ENCODE data around the gene C16orf74.

Gene C16orf74

DNA sequence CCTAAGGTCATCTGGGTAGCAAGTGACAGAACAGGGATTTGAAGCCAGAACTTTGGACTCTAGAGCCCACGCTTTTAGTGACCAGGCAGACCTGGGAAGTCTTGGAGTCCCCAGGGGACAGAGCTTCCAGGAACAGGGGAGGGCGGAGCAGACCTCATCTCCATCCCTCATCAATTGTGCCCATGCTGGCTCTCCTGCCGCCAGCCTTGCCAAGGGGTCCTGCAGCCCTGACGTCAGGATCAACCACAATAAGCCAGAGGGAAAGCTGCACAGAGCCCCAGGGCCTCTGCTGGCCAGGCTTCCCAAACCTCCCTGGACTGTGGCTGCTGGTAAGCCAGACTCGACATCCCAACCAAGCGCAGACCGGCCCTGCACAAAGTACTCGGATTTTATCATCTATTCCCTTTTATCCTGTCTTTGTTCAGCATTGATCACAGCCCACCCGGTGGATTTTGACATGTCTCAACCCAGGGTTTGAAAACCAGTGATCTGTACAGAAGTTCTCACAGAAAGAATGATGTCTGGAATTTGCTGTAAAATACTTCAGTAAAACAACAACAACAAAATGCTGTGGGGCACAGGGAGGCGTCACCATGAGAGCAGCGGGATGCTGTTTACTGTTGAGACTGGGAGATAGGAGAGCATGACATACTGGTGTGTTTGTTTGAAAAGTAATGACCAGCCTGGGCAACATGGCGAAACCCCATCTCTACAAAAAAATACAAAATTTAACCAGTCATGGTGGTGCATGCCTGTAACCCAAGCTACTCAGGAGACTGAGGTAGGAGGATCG is 11.8 kb downstream of the C16orf74 start:
- no peaks in the 10 kb centered on the region for H3K9me3 ChIP-seq (ENCODE audit: control insufficient read depth, low read length)
- H3K4me1 ChIP-seq (ENCODE audit: control insufficient read depth, insufficient read depth, low read length): peaks cover 1% of the 10 kb centered on the region
- no peak for DNase-seq (ENCODE audit: low read depth)
- no peak overlapping the region for H3K4me3 ChIP-seq (ENCODE audit: low read length)
- no peak overlapping the region for H3K9ac ChIP-seq (ENCODE audit: low read length)
- no peaks in the 10 kb centered on the region for H3K27me3 ChIP-seq (replicated peaks; ENCODE audit: control insufficient read depth, insufficient read depth, low read length)
- no peaks in the 10 kb centered on the region for H3K36me3 ChIP-seq (ENCODE audit: control insufficient read depth, insufficient read depth, low read length, severe bottlenecking)

DNA sequence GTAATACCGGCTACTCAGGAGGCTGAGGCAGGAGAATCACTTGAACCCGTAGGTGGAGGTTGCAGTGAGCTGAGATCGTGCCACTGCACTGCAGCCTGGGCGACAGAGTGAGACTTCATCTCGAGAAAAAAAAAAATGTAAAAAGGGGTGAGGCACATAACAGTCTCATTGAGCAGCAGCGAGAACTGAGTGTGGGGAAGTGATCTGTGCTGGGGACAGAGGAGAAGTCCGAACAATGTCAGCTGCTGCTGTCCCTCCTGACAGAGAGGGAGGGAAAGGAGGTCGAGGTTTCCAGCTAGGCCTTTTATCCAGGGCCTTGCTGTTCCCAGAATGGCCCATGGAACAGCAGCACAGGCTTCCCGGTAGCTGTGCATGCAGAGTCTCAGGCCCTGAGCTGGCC is 14.0 kb downstream of the C16orf74 start:
- DNase-seq (ENCODE audit: low read depth): no peak
- Histone ChIP-seq H3K27me3 (replicated peaks; ENCODE audit: control insufficient read depth, insufficient read depth, low read length) (no peaks in the 10 kb centered on the region), H3K36me3 (ENCODE audit: control insufficient read depth, insufficient read depth, low read length, severe bottlenecking) (no peaks in the 10 kb centered on the region), H3K9ac (ENCODE audit: low read length) (no peak overlapping the region), H3K9me3 (ENCODE audit: control insufficient read depth, low read length) (no peaks in the 10 kb centered on the region), H3K4me3 (ENCODE audit: low read length) (no peak overlapping the region), H3K4me1 (ENCODE audit: control insufficient read depth, insufficient read depth, low read length) (peaks cover 16% of the 10 kb centered on the region)

DNA sequence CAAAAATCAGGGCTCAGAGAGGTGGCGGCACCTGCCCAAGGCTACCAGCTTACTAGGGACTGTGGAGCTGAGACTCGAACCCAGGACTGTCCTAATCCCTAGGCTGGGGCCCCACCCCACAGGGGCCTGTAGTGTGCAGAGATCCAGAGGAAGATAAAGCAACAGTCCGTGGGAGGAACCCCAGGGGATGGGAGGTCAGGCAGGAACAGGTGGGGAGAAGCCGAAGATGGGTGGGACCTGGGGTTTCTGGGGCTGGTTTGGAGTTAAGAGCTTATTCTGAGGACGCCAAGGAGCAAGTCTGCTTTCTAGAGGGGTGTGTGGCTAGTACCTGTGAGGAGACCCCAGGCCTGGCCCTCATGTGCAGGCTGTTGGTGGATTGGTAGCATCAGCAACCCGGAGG is 14.9 kb downstream of the C16orf74 start:
- Histone ChIP-seq H3K27me3 (replicated peaks; ENCODE audit: control insufficient read depth, insufficient read depth, low read length) (no peaks in the 10 kb centered on the region), H3K4me3 (ENCODE audit: low read length) (no peak overlapping the region), H3K36me3 (ENCODE audit: control insufficient read depth, insufficient read depth, low read length, severe bottlenecking) (no peaks in the 10 kb centered on the region), H3K4me1 (ENCODE audit: control insufficient read depth, insufficient read depth, low read length) (peaks cover 16% of the 10 kb centered on the region), H3K9ac (ENCODE audit: low read length) (no peak overlapping the region), H3K9me3 (ENCODE audit: control insufficient read depth, low read length) (no peaks in the 10 kb centered on the region)
- no peak for DNase-seq (ENCODE audit: low read depth)

DNA sequence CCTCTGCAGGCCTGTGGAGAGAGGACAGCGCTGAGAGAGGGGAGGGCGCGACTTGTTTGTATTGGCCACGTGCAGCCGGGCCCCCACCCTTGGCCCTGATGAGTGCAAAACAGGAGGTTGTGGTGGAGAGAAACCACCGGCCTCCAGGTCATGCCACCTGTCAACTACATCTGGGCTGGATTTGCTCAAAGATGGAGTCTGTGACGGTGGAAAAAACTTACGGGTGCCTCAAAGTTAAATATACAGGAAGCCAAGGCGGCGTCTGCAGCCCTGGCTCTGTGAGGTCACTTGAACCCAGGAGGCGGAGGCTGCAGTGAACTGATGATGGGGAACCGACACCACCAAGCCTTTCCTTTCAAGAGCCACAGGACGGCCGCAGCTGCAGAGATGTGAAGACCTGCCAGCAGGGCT is 15.7 kb downstream of the C16orf74 start:
- H3K4me3 ChIP-seq (ENCODE audit: low read length): no peak overlapping the region
- H3K4me1 ChIP-seq (ENCODE audit: control insufficient read depth, insufficient read depth, low read length): peaks cover 16% of the 10 kb centered on the region
- no peak overlapping the region for H3K9ac ChIP-seq (ENCODE audit: low read length)
- DNase-seq (ENCODE audit: low read depth): no peak
- H3K27me3 ChIP-seq (replicated peaks; ENCODE audit: control insufficient read depth, insufficient read depth, low read length): no peaks in the 10 kb centered on the region
- H3K36me3 ChIP-seq (ENCODE audit: control insufficient read depth, insufficient read depth, low read length, severe bottlenecking): no peaks in the 10 kb centered on the region
- no peaks in the 10 kb centered on the region for H3K9me3 ChIP-seq (ENCODE audit: control insufficient read depth, low read length)

DNA sequence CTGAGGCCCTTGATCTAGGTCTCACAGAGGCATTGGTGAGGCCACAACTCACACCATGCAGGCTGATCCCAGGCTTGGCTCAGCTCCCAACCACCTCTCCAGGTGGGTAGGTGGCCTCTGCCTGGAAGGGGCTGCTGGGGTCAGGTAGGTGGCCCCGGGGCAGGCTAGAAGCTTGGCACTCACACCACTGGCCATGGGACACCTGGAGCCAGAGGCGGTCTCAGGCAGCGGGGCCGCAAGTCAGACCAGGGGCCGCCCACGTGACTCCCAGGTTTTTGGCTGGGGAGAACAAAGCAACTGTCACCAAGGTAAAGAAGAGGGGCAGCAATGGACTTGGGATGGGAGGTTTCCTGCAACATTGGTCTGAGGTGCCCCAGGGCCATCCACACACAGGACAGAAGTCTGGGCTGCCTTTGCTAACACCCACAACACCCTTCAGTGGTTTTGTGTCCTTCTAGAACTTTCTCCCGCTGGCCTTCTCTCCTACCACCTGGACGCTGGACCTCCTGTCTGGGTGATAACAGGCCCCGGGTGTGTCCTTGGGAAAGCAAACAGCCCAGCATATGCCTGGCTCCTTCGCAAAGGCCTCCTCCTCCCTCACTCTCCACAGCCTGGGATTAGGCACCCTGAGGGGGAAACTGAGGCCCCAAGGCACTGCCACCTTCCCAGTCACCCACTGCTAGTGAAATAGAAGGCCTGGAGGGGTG is 16.4 kb downstream of the C16orf74 start:
- Histone ChIP-seq H3K27me3 (replicated peaks; ENCODE audit: control insufficient read depth, insufficient read depth, low read length) (no peaks in the 10 kb centered on the region), H3K9ac (ENCODE audit: low read length) (no peak overlapping the region), H3K36me3 (ENCODE audit: control insufficient read depth, insufficient read depth, low read length, severe bottlenecking) (no peaks in the 10 kb centered on the region), H3K9me3 (ENCODE audit: control insufficient read depth, low read length) (no peaks in the 10 kb centered on the region), H3K4me1 (ENCODE audit: control insufficient read depth, insufficient read depth, low read length) (peaks cover 16% of the 10 kb centered on the region), H3K4me3 (ENCODE audit: low read length) (no peak overlapping the region)
- no peak for DNase-seq (ENCODE audit: low read depth)

DNA sequence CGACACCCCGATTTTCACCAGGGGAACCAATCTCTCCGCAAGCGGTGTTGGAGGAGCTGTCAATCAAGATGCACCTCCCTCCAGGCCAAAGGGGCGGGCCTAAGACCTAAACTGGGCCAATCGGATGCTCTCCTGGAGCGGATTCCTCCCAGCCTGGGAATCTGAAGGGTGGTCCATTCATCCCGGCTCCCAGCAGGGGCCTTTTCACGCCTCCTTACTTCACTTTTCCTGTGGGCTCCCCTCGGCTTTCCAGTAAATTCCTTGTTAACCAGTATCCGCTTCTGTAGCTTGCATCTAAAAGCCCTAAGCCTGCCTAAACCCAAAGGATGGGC is 17.1 kb downstream of the C16orf74 start:
- H3K9ac ChIP-seq (ENCODE audit: low read length): peak overlapping the region; percentile 61
- peaks cover 16% of the 10 kb centered on the region for H3K4me1 ChIP-seq (ENCODE audit: control insufficient read depth, insufficient read depth, low read length)
- no peaks in the 10 kb centered on the region for H3K9me3 ChIP-seq (ENCODE audit: control insufficient read depth, low read length)
- H3K4me3 ChIP-seq (ENCODE audit: low read length): peak overlapping the region; percentile 38
- H3K36me3 ChIP-seq (ENCODE audit: control insufficient read depth, insufficient read depth, low read length, severe bottlenecking): no peaks in the 10 kb centered on the region
- H3K27me3 ChIP-seq (replicated peaks; ENCODE audit: control insufficient read depth, insufficient read depth, low read length): no peaks in the 10 kb centered on the region
- no peak for DNase-seq (ENCODE audit: low read depth)

DNA sequence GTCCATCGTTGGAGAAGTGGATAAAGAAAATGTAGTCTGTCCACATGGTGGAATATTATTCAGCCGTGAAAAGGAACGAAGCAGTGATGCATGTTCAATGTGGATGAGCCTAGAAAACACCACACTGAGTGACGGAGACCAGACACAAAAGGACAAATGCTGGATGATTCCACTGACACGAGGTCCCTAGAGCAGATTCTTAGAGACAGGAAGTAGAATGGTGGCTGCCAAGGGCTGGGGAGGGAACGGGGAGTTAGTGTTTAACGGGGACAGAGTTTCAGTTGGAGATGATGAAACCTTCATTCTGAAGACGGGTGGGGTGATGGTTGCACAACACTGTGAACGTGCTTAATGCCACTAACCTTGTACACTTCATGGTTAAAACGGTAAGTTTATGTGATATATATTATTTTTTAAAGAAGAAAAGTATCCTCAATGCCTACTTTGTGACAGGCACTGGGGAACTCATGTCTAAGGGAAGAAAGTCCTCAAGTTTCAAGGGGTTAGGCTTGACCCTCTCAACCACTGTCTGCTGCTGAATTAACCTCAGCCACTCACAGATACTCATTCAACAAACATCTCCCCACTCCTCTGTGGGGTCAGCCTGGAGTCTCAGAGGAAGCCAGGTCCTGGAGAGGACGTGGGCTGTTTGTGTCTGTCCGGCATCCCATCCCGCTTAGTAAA is 17.6 kb downstream of the C16orf74 start:
- Histone ChIP-seq H3K27me3 (replicated peaks; ENCODE audit: control insufficient read depth, insufficient read depth, low read length) (no peaks in the 10 kb centered on the region), H3K4me3 (ENCODE audit: low read length) (peak overlapping the region; percentile 38), H3K9ac (ENCODE audit: low read length) (peak overlapping the region; percentile 61), H3K9me3 (ENCODE audit: control insufficient read depth, low read length) (no peaks in the 10 kb centered on the region), H3K4me1 (ENCODE audit: control insufficient read depth, insufficient read depth, low read length) (peaks cover 16% of the 10 kb centered on the region), H3K36me3 (ENCODE audit: control insufficient read depth, insufficient read depth, low read length, severe bottlenecking) (no peaks in the 10 kb centered on the region)
- peak; percentile 37 for DNase-seq (ENCODE audit: low read depth)

DNA sequence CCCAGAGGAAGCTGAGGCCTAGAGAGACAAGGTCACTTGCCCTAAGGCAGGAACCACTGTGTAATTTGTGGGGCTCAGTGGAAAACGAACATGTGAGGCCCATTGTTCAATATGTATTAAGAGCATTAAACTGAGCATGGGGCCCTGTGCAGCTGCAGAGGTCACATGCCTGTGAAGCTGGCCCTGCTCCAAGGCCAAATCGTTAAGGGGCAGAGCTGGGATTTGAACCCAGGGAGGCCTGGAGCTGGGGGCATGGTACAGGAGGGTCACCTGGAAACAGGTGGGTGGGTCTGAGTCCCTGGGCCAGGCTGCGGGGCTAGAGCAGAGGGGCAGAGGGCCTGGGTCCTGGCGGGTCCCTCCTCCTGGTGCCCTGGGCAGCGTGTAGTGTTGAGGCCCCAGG is 19.7 kb downstream of the C16orf74 start:
- H3K4me3 ChIP-seq (ENCODE audit: low read length): no peak overlapping the region
- H3K4me1 ChIP-seq (ENCODE audit: control insufficient read depth, insufficient read depth, low read length): peaks cover 16% of the 10 kb centered on the region
- H3K36me3 ChIP-seq (ENCODE audit: control insufficient read depth, insufficient read depth, low read length, severe bottlenecking): no peaks in the 10 kb centered on the region
- no peaks in the 10 kb centered on the region for H3K9me3 ChIP-seq (ENCODE audit: control insufficient read depth, low read length)
- no peaks in the 10 kb centered on the region for H3K27me3 ChIP-seq (replicated peaks; ENCODE audit: control insufficient read depth, insufficient read depth, low read length)
- no peak for DNase-seq (ENCODE audit: low read depth)
- H3K9ac ChIP-seq (ENCODE audit: low read length): no peak overlapping the region

DNA sequence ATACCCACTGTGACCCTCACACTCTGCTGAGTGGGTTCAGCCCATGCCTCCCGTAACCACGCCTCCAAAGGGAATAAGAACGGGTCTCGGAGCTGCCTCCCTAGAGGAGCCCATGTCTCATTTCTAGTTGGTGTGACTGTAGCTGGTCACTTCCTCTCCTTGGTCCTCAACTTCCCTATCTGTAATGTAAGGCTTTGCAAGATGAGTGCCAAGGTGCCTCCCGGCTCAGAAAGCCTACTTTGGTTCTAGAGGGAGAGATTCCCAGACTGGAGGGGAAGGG is 20.8 kb downstream of the C16orf74 start:
- Histone ChIP-seq H3K36me3 (ENCODE audit: control insufficient read depth, insufficient read depth, low read length, severe bottlenecking) (no peaks in the 10 kb centered on the region), H3K9ac (ENCODE audit: low read length) (no peak overlapping the region), H3K4me1 (ENCODE audit: control insufficient read depth, insufficient read depth, low read length) (peaks cover 16% of the 10 kb centered on the region), H3K9me3 (ENCODE audit: control insufficient read depth, low read length) (peaks cover 2% of the 10 kb centered on the region), H3K27me3 (replicated peaks; ENCODE audit: control insufficient read depth, insufficient read depth, low read length) (no peaks in the 10 kb centered on the region), H3K4me3 (ENCODE audit: low read length) (no peak overlapping the region)
- no peak for DNase-seq (ENCODE audit: low read depth)

DNA sequence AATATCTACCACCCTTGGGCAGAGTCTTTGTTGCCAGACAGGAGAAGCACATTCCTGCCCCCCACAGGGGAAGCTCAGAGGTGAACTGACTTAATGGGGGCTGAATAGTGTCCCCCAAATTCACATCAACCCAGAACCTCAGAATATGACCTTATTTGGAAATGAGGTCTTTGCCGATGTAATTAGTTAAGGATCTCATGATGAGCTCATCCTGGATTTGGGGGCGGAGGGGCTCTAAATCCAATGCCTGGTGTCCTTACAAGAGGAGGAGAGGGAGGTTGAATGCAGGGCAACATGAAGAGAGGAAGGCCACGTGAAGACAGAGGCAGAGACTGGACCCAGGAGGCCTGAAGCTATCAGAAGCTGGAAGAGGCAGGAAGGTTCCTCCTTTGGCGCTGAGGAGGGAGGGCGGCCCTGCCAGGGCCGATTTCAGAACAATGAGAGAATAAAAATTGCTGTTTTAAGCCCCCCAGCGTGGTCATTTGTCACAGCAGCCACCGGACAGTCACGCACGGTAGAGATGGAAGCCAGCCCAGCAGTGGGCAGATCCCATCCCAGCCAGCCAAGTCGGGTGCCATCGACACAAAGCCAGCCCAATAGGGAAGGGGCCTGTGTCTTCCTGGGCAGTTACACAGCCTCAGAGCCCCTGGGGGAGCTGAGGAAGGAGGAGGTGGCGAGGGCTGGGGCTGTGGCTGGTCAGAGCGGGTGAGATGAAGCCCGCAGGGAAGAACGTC is 21.3 kb downstream of the C16orf74 start:
- no peak for DNase-seq (ENCODE audit: low read depth)
- no peak overlapping the region for H3K9ac ChIP-seq (ENCODE audit: low read length)
- H3K36me3 ChIP-seq (ENCODE audit: control insufficient read depth, insufficient read depth, low read length, severe bottlenecking): no peaks in the 10 kb centered on the region
- peaks cover 16% of the 10 kb centered on the region for H3K4me1 ChIP-seq (ENCODE audit: control insufficient read depth, insufficient read depth, low read length)
- peaks cover 2% of the 10 kb centered on the region for H3K9me3 ChIP-seq (ENCODE audit: control insufficient read depth, low read length)
- H3K4me3 ChIP-seq (ENCODE audit: low read length): no peak overlapping the region
- H3K27me3 ChIP-seq (replicated peaks; ENCODE audit: control insufficient read depth, insufficient read depth, low read length): no peaks in the 10 kb centered on the region

DNA sequence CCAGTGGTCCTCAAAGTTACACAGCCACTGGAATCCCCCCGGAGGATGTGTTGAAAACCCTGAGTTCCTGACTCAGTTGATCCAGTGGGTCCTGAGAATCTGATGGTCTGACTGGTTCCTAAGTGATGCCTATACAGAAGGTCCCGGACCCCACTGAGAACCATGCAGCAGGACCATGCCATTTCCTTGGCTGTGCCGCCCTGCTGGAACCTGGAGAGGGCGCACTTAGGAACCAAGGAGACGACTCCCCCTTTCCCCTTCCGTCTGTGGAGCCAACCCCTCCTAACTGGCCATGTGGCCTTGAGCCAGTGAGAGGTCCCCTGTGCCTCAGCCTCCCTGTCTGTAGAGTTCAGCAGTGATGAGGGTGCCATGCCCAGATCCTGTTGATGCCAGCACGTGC is 22.0 kb downstream of the C16orf74 start:
- Histone ChIP-seq H3K36me3 (ENCODE audit: control insufficient read depth, insufficient read depth, low read length, severe bottlenecking) (no peaks in the 10 kb centered on the region), H3K4me3 (ENCODE audit: low read length) (no peak overlapping the region), H3K4me1 (ENCODE audit: control insufficient read depth, insufficient read depth, low read length) (peaks cover 12% of the 10 kb centered on the region), H3K9ac (ENCODE audit: low read length) (no peak overlapping the region), H3K9me3 (ENCODE audit: control insufficient read depth, low read length) (peaks cover 2% of the 10 kb centered on the region), H3K27me3 (replicated peaks; ENCODE audit: control insufficient read depth, insufficient read depth, low read length) (no peaks in the 10 kb centered on the region)
- DNase-seq (ENCODE audit: low read depth): no peak

Measured in adipocyte (in vitro differentiated cells).